Naive thymus-derived CD4-positive, alpha-beta T cell (primary cell): ENCODE results near the gene IFI30. TPM values are rescaled to one million over a fixed set of nuclear protein-coding genes. Genes with fewer than 3 reads are reported as not detected.

Experiments
- ATAC-seq: fragments of 150-1000 bp; cut with Tn5 transposase; 2 replicates; pipeline ENCODE4 v1.10.0; 2021; ENCODE audit warnings: mild to moderate bottlenecking, moderate library complexity
- CTCF ChIA-PET: fragments of 350-600 bp; sonication (Branson Sonifier 250); formaldehyde crosslinking; loops from one replicate; lab custom pipeline; 2021; ENCODE audit warnings: antibody characterized with exemption; lab: Charles Lee
- POLR2A ChIA-PET: fragments of 350-600 bp; sonication (Branson Sonifier 250); formaldehyde crosslinking; loops from one replicate; lab custom pipeline; 2021; ENCODE audit warnings: antibody characterized with exemption, inconsistent platforms; lab: Charles Lee
- DNase-seq, 9 donors: peaks; one replicate each; pipeline versions ENCODE4 v3.0.0 to v3.0.0-alpha.2; 2020 to 2022; ENCODE audit warnings: mixed read lengths in 1 of 9
- H3K27ac ChIP-seq: one replicate; pipeline ENCODE4 v1.7.0; 2013; ENCODE audit warnings: mild to moderate bottlenecking, low read depth, low read length, moderate library complexity
- H3K27me3 ChIP-seq, 2 donors: one replicate each; pipeline ENCODE4 v1.7.0; 2013; ENCODE audit warnings: low read length in 2 of 2, mild to moderate bottlenecking in 2 of 2, moderate library complexity in 2 of 2; ENCODE audit not compliant: control insufficient read depth in 2 of 2, insufficient read depth in 2 of 2
- H3K36me3 ChIP-seq, 3 experiments: 1 replicate in 2 of 3; 2 replicates in 1 of 3; pipeline ENCODE4 v1.7.0; 2013; ENCODE audit warnings: low read length in 3 of 3, mild to moderate bottlenecking in 3 of 3, moderate library complexity in 1 of 3; ENCODE audit not compliant: insufficient read depth in 3 of 3, control insufficient read depth in 2 of 3
- H3K4me1 ChIP-seq, 2 donors: one replicate each; pipeline ENCODE4 v1.7.0; 2013; ENCODE audit warnings: low read length in 2 of 2, mild to moderate bottlenecking in 2 of 2, moderate library complexity in 1 of 2; ENCODE audit not compliant: control insufficient read depth in 2 of 2, insufficient read depth in 2 of 2
- H3K4me3 ChIP-seq: 2 replicates; pipeline ENCODE4 v1.7.0; 2013; ENCODE audit warnings: mild to moderate bottlenecking, low read length
- H3K9me3 ChIP-seq, 3 experiments: 1 replicate in 2 of 3; 2 replicates in 1 of 3; pipeline ENCODE4 v1.7.0; 2013; ENCODE audit warnings: low read length in 3 of 3; ENCODE audit not compliant: control insufficient read depth in 2 of 3
- H3K27ac Mint-ChIP-seq, 9 donors: one replicate each; pipeline ENCODE4 v1.8.0; 2020 to 2022; ENCODE audit warnings: mixed read lengths in 9 of 9, mild to moderate bottlenecking in 8 of 9, moderate library complexity in 5 of 9, inconsistent platforms in 2 of 9
- H3K27me3 Mint-ChIP-seq, 5 donors: one replicate each; pipeline ENCODE4 v1.8.0; 2021 to 2022; ENCODE audit warnings: mixed read lengths in 5 of 5, mild to moderate bottlenecking in 1 of 5
- H3K36me3 Mint-ChIP-seq, 5 donors: one replicate each; pipeline ENCODE4 v1.8.0; 2020 to 2022; ENCODE audit warnings: mixed read lengths in 5 of 5, mild to moderate bottlenecking in 3 of 5, inconsistent platforms in 1 of 5
- H3K4me1 Mint-ChIP-seq, 7 donors: one replicate each; pipeline ENCODE4 v1.8.0; 2020 to 2022; ENCODE audit warnings: mixed read lengths in 7 of 7, mild to moderate bottlenecking in 3 of 7, inconsistent platforms in 1 of 7
- H3K4me3 Mint-ChIP-seq, 10 donors: one replicate each; pipeline ENCODE4 v1.8.0; 2020 to 2022; ENCODE audit warnings: mild to moderate bottlenecking in 10 of 10, mixed read lengths in 10 of 10, moderate library complexity in 6 of 10, inconsistent platforms in 2 of 10
- H3K9me3 Mint-ChIP-seq, 11 donors: one replicate each; pipeline ENCODE4 v1.8.0; 2020 to 2022; ENCODE audit warnings: mixed read lengths in 11 of 11, mild to moderate bottlenecking in 4 of 11, inconsistent platforms in 1 of 11, moderate library complexity in 1 of 11
- intact Hi-C, 2 donors: fragments of 100-400 bp; cut with micrococcal nuclease; formaldehyde crosslinking; loops; one replicate each; pipeline ENCODE4 v1.15.1; 2023
- polyA plus RNA-seq, 2 donors: library from polyadenylated mRNA; unstranded; fragments of 300-500 nt; fragmentation: Illumina TruSeq; gene quantifications; one replicate each; pipeline ENCODE4 v1.2.3, GENCODE V29; 2021
- total RNA-seq, 6 experiments: library from RNA in 5 of 6; stranded (reverse) in 5 of 6; gene quantifications; 1 replicate in 5 of 6; 2 replicates in 1 of 6; pipeline ENCODE4 v1.2.3 and lab custom pipeline; 2021 to 2026

The IFI30 gene
- total and polyA plus RNA-seq, 7 experiments from 2014 or later: 6.7 to 514 (median 59.3) TPM

DNA sequence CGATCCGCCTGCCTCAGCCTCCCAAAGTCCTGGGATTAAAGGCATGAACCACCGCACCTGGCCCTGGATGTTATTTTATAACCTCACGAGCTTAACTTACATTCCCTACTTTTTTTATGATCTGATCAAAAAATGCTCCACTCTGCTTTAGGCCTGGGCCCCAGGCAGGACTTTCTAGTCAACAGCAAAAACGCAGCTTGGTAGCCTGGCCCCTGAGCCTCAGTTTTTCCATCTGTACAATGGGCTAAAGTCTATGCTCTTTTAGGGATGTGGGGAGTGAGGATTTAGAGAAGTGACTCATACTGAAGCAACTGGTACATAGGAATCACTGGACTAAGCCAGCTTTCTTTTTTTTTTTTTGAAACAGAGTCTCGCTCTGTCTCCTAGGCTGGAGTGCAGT is 32.6 kb upstream of the IFI30 start:
- peaks cover 10 to 36% (median 16%) of the 10 kb centered on the region in 5 donors for H3K36me3 Mint-ChIP-seq
- POLR2A ChIA-PET: interaction anchor here (1.4 to 2.6 kb wide), 3 partner anchors 11 to 23 kb away, joined by 3 to 14 read pairs (median 6); partner anchors contain the start of gene PIK3R2
- Histone ChIP-seq H3K36me3 (peaks cover 6 to 90% (median 24%) of the 10 kb centered on the region in 3 experiments), H3K27me3 (no peaks in the 10 kb centered on the region), H3K27ac (no peak overlapping the region), H3K4me1 (no peaks in the 10 kb centered on the region), H3K4me3 (no peak overlapping the region), H3K9me3 (no peaks in the 10 kb centered on the region)
- H3K4me3 Mint-ChIP-seq: no peak overlapping the region
- peaks cover 0 to 2% (median 0%) of the 10 kb centered on the region in 11 donors for H3K9me3 Mint-ChIP-seq
- H3K4me1 Mint-ChIP-seq: no peaks in the 10 kb centered on the region
- CTCF ChIA-PET: interaction anchor here (0.7 to 0.9 kb wide), 3 partner anchors 28 to 84 kb away, joined by 3 read pairs; no protein-coding TSS in a partner anchor
- intact Hi-C loops: no loop called here
- ATAC-seq: no peak
- no peaks in the 10 kb centered on the region for H3K27me3 Mint-ChIP-seq
- no peak for DNase-seq
- peak overlapping the region in 1 of 9 donors; percentile 29 for H3K27ac Mint-ChIP-seq

GRCh38 chr19:18143902-18144301 is 29.7 kb upstream of the IFI30 start:
- ChIA-PET CTCF (no interaction called here), POLR2A (no interaction called here)
- no peak for ATAC-seq
- no peak for DNase-seq
- H3K27ac Mint-ChIP-seq: peak overlapping the region in 3 of 9 donors; percentile 18 to 55 (median 52)
- peaks cover 0 to 6% (median 0%) of the 10 kb centered on the region in 7 donors for H3K4me1 Mint-ChIP-seq
- intact Hi-C loops: no loop called here
- no peaks in the 10 kb centered on the region for H3K27me3 ChIP-seq
- H3K36me3 ChIP-seq: peaks cover 10 to 89% (median 24%) of the 10 kb centered on the region in 3 experiments
- H3K27ac ChIP-seq: no peak overlapping the region
- H3K9me3 ChIP-seq: no peaks in the 10 kb centered on the region
- no peaks in the 10 kb centered on the region for H3K27me3 Mint-ChIP-seq
- H3K36me3 Mint-ChIP-seq: peaks cover 16 to 37% (median 18%) of the 10 kb centered on the region in 5 donors
- no peaks in the 10 kb centered on the region for H3K4me1 ChIP-seq
- H3K4me3 Mint-ChIP-seq: no peak overlapping the region
- H3K9me3 Mint-ChIP-seq: peaks cover 0 to 2% (median 0%) of the 10 kb centered on the region in 11 donors
- H3K4me3 ChIP-seq: no peak overlapping the region

DNA sequence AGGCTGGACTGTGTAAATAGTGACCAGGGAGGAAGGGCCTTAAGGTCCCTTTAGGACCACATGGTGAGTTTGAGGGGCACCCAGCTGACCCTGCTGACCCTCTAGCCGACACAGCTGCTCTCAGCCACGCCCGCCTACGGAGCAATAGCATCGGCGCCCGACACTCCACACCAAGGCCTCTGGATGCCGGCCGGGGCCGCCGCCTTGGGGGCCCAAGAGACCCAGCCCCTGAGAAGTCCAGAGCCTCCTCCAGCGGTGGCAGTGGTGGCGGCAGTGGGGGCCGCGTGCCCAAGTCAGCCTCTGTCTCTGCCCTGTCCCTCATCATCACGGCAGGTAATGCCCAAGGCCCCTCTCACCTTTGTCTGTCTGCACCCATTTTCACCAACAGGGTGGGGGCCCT is 29.3 kb upstream of the IFI30 start:
- intact Hi-C loops: no loop called here
- Mint-ChIP-seq H3K4me3 (no peak overlapping the region), H3K27me3 (no peaks in the 10 kb centered on the region), H3K36me3 (peaks cover 16 to 33% (median 17%) of the 10 kb centered on the region in 5 donors), H3K27ac (peak overlapping the region in 1 of 9 donors; percentile 55), H3K4me1 (peaks cover 0 to 6% (median 0%) of the 10 kb centered on the region in 7 donors), H3K9me3 (peaks cover 0 to 2% (median 0%) of the 10 kb centered on the region in 11 donors)
- Histone ChIP-seq H3K9me3 (no peaks in the 10 kb centered on the region), H3K36me3 (peaks cover 10 to 88% (median 24%) of the 10 kb centered on the region in 3 experiments), H3K27ac (no peak overlapping the region), H3K27me3 (no peaks in the 10 kb centered on the region), H3K4me3 (no peak overlapping the region), H3K4me1 (no peaks in the 10 kb centered on the region)
- DNase-seq: no peak
- ChIA-PET CTCF (no interaction called here), POLR2A (no interaction called here)
- ATAC-seq: no peak

DNA sequence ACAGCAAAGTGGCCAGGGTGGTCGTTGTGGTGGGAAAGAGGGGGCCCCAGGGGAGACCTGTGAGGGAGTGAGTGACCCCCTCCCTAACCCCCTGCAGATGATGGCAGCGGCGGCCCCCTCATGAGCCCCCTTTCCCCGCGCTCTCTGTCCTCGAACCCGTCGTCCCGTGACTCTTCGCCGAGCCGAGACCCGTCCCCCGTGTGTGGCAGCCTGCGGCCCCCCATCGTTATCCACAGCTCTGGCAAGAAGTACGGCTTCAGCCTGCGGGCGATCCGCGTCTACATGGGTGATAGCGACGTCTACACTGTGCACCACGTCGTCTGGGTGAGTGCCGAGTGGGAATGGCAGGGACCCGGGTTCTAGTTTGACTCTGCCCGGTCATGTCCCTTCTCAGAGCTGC is 28.7 kb upstream of the IFI30 start:
- ChIA-PET POLR2A (interaction anchor here (0.6 kb wide), 1 partner anchor 100 kb away, joined by 3 read pairs; no protein-coding TSS in a partner anchor), CTCF (no interaction called here)
- Histone ChIP-seq H3K27ac (no peak overlapping the region), H3K27me3 (no peaks in the 10 kb centered on the region), H3K9me3 (no peaks in the 10 kb centered on the region), H3K4me3 (no peak overlapping the region), H3K36me3 (peaks cover 10 to 92% (median 24%) of the 10 kb centered on the region in 3 experiments), H3K4me1 (no peaks in the 10 kb centered on the region)
- ATAC-seq (no peak), DNase-seq (no peak)
- Mint-ChIP-seq H3K27me3 (no peaks in the 10 kb centered on the region), H3K36me3 (peaks cover 16 to 33% (median 17%) of the 10 kb centered on the region in 5 donors), H3K4me3 (no peak overlapping the region), H3K27ac (peak overlapping the region in 1 of 9 donors; percentile 53), H3K4me1 (peaks cover 0 to 6% (median 0%) of the 10 kb centered on the region in 7 donors), H3K9me3 (peaks cover 0 to 2% (median 0%) of the 10 kb centered on the region in 11 donors)
- intact Hi-C loops: no loop called here

DNA sequence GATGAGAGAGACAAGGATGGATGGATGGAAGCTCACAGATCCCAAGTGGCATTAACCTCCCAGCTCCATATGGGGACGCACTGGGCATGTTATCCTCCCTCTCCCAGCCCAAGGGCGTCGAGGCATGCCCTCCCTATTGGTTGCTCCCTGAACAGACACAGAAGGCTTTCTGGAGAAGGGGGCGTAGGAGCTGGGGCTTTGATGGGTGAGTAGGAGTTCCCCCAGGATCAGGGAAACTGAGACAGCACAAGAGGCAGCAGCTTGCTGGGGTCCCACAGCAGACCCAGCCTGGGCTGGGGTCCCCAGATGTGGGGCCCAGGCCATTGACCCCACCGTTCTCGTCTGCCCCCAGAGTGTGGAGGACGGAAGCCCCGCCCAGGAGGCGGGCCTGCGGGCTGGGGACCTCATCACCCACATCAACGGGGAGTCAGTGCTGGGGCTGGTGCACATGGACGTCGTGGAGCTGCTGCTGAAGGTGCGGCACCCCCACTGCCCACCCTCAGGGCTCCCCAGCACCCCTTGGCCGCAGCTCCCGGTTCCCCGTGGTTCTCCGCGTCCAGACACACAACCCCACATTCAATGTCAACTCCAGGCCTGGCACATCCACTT is 28.1 kb upstream of the IFI30 start:
- peaks cover 0 to 6% (median 0%) of the 10 kb centered on the region in 7 donors for H3K4me1 Mint-ChIP-seq
- no peaks in the 10 kb centered on the region for H3K4me1 ChIP-seq
- no peaks in the 10 kb centered on the region for H3K27me3 Mint-ChIP-seq
- H3K27me3 ChIP-seq: no peaks in the 10 kb centered on the region
- H3K36me3 ChIP-seq: peaks cover 10 to 86% (median 24%) of the 10 kb centered on the region in 3 experiments
- no peak overlapping the region for H3K27ac ChIP-seq
- intact Hi-C loops: no loop called here
- no peaks in the 10 kb centered on the region for H3K9me3 ChIP-seq
- CTCF ChIA-PET: interaction anchor here (1.0 kb wide), 1 partner anchor 59 kb away, joined by 4 read pairs; the partner anchor contains the start of gene IL12RB1
- peaks cover 0 to under 1% (median 0%) of the 10 kb centered on the region in 11 donors for H3K9me3 Mint-ChIP-seq
- POLR2A ChIA-PET: interaction anchor here (0.6 to 0.7 kb wide), 2 partner anchors 27 to 101 kb away, joined by 3 read pairs; no protein-coding TSS in a partner anchor
- ATAC-seq: no peak
- H3K4me3 Mint-ChIP-seq: no peak overlapping the region
- DNase-seq: no peak
- H3K4me3 ChIP-seq: no peak overlapping the region
- peaks cover 12 to 29% (median 13%) of the 10 kb centered on the region in 5 donors for H3K36me3 Mint-ChIP-seq
- H3K27ac Mint-ChIP-seq: peak overlapping the region in 1 of 9 donors; percentile 53

GRCh38 chr19:18147396-18147795 is 26.2 kb upstream of the IFI30 start:
- Mint-ChIP-seq H3K9me3 (no peaks in the 10 kb centered on the region), H3K4me3 (no peak overlapping the region), H3K27me3 (no peaks in the 10 kb centered on the region), H3K36me3 (peaks cover 6 to 24% (median 11%) of the 10 kb centered on the region in 5 donors), H3K4me1 (peaks cover 6 to 15% (median 8%) of the 10 kb centered on the region in 7 donors), H3K27ac (peak overlapping the region in 3 of 9 donors; percentile 2 to 71 (median 59))
- Histone ChIP-seq H3K27me3 (no peaks in the 10 kb centered on the region), H3K4me1 (peaks cover 6 to 10% of the 10 kb centered on the region in 2 donors), H3K27ac (no peak overlapping the region), H3K4me3 (no peak overlapping the region), H3K36me3 (peaks cover 4 to 68% (median 24%) of the 10 kb centered on the region in 3 experiments), H3K9me3 (no peaks in the 10 kb centered on the region)
- ChIA-PET CTCF (no interaction called here), POLR2A (no interaction called here)
- intact Hi-C loops: no loop called here
- ATAC-seq (no peak), DNase-seq (no peak)
